HG03159 (cell line): ENCODE results near the gene SLC8A2.

ENCODE experiments used
- ATAC-seq: cut with Tn5 transposase; IDR thresholded peaks from one replicate; pipeline ENCODE4 v1.9.1; 2021; ENCODE audit warnings: mild to moderate bottlenecking, moderate library complexity; ENCODE audit not compliant: unreplicated experiment

SLC8A2 gene

DNA sequence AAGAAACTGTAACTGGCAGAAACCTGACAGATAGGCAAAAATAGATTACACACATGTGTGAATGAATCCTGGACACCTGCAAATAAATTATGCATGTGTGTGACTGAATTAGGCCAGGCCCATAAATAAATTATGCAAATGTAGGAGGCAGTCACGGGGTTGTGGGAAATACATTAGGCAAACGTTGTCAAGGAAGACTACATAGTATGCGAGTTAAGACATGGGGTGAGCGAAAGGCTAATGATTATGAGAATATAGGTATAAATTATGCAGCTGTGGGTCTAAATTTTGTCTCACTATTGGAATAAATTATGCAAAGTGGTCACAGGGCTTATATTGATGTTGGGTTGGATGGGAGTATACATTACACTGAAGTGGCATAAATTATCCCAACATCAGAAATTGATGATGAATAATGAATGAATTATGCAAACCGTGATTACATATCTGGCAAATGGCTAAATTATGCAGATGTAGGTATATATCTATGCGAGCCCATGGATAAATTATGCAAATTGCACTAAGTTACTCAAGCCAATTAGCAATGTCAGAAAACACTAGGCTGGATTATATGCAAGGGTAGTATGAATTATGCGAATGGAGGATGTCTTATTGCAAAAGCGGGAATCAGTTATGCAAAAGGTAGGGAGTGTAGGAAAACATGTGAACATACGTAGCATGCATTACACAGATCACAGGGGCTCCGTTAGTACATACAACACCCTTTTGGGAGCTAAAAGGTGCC lies 6.8 kb downstream of the SLC8A2 start:
- ATAC-seq: no peak

DNA sequence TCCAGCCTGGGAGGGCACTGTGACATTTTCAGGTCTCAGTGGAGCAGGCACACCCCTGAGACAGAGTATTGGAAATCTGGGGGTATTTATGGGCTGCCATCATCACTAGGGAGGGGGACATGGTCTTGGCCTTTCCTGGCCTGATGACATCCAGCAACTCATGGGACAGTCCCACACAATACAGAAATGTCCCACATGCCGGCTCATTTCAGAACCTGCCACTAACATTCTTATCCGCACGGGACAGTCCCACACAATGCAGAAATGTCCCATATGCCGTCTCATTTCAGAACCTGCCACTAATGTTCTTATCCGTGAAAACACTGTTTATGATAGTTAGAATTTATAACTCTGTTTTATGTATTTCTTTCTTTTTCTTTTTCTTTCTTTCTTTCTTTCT lies 9.8 kb downstream of the SLC8A2 start:
- ATAC-seq: no peak

DNA sequence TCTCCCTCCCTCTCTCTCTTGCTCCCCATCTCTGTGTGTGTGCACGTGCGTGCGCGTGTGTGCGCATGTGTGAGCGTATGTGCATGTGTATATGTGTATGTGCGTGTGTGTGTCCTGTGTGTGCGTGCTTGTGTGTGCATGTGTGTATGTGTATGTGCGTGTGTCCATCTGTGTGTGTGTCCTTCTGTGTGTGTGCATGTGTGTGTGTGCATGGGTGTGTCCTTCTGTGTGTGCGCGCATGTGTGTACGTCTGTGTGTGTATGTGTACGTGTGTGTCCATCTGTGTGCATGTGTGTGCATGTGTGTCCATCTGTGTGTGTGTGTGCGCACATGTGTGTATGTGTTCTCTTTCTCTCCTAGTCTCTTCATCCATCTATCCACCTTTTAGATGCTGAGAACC lies 12.2 kb downstream of the SLC8A2 start:
- no peak for ATAC-seq

DNA sequence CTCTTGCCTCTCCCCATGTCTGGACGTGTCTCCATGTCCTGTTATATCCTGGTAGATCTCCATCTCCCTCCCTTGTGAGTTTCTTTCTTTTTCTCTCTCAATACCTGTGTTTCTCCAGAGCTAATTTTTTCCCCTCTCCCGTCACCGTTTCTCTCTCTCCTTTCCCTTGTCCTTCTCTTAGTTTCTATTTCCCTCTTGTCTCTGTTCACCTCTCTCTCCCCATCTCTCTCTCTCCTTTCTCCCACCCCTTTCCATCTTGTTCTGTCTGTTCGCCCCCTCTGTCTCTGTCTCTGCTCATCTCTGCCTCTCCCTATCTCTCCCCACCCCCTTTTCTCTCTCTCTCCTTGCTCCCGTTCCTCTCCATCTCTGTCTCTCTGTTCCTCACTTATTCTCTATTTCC lies 13.0 kb downstream of the SLC8A2 start:
- ATAC-seq: no peak

DNA sequence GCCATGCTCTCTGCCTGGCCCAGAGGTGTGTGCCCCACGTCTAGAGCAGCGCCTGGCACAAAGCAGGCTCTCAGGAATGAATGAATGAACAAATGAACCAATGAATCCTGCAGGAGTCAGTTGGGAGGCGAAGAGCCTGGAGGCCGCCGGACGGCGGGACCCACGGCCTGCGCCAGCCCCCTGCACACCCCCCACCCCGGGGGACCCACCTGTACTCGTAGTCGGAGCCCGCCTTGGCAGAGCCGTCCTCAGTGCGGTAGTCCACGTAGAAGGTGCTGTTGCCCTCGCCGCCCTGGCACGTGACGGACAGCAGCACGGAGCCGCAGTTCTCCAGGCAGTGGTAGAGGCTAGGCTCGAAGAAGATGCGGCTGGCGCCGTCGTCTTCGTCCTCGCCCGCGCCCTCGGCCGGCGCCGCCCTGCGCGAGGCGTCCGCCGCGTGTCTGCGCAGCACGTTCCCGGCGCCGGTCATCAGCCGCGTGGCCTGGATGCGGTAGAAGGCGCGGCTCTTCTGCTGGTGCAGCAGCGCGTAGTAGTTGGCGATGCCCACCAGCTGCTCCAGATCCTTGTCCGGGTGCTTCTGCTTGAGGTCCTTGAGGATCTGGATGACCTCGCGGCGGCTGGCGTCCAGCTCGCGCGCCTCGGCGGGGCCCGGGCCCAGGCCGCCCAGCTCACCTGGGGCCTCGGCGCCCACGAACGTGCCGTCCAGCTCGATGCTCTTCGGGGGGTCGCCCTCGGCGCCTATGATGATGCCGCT lies 14.8 kb downstream of the SLC8A2 start:
- no peak for ATAC-seq

DNA sequence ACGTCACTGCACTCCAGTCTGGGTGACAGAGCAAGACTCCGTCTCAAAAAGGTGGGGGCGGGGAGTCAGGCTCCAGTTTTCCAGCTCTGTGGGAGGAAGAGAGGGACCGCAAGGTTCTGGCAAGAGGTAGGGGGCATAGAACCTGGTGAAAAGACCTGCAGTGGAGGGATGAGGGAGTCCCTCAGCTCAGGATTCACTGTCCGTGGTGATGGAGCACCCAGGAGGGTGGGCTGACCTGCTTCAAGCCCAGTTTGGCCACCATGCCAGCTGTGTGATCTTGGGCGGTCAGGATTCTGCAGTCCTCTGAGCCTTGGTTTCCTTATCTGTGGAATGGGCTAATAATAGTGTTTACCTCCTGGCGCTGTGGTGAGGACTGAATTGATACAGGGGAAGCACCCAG lies 21.2 kb downstream of the SLC8A2 start:
- ATAC-seq: no peak

DNA sequence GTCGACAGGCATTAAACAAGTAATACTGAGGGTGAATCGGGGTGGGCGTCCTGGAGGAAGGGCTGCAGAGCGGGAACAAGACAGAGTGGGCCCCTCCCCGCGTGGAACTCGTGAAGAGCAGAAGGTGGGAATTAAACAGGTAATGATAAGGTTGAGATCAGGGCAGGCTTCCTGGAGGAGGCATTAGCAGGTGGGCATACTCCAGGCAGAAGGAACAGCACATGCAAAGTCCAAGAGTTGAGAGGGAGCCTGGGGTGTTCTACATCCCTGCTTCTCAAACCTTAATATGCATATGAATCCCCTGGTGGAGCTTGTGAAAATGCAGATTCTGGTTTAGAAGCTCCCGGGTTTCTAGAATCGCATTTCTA lies 23.3 kb downstream of the SLC8A2 start:
- no peak for ATAC-seq

DNA sequence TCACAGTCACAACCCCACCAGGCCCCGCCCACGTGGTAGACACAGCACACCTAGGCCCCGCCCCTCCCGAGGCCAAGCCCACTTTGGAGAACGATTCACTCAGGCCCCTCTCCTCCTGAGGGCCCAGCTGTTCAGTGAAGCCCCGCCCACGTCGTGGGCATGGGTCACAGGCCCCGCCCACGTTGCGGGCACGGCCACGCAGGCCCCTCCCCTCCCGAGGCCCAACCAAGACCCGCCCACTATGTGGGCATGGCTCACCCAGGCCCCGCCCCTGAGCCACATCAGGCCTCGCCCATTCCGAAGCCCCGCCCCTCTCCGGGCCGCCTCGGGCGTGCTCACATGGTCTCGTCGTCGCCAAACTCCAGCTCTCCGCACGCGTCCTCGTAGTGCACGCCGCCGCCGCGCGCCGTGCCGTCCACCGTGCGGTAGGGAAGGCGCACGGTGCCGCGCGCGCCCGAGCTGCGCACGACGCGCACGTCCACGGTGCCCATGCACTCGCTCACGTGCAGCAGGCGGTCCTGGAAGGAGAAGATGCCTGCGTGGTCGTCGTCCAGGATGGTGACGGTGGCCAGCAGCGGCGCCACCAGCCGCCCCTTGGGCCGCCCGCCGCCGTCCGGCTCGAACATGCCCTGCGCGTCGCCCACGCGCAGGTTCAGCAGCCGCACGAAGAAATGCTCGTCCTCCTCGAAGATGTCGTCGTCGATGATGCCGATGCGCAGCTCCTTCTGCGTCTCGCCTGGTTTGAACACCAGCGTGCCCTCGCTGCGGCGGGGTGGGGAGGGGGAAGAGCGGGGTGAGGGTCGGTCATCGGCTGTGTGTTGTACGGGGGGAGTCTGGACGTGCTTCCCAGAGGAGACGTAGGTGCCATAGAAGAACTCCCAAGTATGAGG lies 24.0 kb downstream of the SLC8A2 start:
- ATAC-seq: no peak

DNA sequence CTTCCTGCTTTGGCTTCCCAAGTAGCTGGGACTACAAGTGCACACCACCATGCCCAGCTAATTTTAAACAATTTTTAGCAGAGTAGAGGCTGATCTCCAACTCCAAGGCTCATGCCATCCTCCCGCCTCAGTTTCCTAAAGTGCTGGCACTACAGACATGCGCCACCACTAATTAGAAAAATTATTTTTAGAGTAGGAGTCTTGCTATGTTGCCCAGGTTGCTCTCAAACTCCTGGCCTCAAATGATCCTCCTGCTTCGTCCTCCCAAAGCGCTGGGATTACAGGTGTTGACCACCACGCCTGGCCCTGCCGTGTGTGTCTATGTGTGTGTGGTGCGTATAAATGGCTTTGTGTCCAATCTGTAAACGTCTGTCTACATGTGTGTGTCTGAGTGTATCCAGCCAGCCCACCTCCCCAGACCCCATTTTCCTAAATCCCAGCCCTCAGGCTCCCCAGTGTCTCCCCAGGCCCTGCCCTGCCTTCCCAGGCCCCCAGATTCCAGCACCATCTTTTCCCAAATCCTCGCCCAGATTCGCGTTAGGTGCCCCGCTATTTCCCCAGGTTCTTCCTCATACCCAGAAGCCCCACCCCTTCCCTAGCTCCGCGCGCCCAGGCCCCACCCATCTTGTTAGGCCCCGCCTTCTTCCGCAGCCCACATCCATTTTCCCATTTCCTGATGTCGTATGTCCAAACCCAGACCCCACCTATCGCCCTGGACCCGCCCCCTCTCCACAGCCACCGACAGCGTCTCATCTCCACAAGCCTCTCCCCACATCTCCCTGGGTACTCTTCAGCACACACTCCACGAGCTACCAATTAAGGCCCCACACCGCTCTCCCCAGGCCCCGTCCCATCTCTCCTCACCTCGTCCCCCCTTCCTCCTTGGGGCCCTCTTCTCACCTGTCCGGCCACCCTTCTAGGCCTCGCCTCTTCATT lies 24.9 kb downstream of the SLC8A2 start:
- no peak for ATAC-seq

DNA sequence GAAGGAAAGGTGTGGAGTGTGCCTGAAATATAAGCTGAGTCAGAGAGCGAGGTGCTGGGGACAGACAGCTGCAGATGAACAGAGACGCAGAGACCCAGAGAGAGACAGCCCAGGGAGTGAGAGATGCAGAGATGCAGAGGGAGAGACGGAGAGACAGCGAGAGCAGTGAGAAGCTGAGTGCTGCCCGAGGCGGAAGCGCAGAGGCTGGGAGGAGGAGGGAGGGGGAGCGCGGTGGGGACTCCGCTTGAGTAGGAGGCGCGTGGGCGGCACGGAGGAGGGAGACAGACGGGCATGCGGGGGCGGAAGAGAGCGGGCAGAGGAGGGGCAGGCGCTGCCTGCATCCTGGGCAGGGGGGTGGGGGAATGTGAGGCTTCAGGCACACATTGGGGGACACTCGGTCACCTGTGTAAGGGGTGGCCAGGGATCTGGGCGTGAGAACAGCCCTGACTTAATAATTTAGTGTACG lies 25.7 kb downstream of the SLC8A2 start:
- no peak for ATAC-seq

DNA sequence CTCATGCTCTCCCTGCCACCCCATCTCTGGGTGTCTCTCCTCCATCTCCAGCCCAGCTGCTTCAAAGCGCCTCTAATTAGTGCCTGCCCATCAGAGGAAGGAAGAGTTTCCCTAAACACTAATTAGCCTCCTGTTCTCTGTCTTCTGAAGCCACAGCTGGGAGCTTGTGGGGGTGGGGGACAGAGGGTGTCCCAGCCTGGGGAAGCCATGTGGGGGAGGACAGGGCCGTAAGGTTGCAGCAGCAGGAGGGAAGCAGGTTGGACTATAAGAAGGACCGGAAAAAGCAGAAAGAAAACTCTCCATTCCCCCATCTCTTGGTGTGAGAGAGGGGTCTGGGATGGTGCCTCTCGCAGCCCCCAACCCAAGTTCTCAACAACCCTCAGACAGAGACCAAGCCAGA lies 26.2 kb downstream of the SLC8A2 start:
- no peak for ATAC-seq

DNA sequence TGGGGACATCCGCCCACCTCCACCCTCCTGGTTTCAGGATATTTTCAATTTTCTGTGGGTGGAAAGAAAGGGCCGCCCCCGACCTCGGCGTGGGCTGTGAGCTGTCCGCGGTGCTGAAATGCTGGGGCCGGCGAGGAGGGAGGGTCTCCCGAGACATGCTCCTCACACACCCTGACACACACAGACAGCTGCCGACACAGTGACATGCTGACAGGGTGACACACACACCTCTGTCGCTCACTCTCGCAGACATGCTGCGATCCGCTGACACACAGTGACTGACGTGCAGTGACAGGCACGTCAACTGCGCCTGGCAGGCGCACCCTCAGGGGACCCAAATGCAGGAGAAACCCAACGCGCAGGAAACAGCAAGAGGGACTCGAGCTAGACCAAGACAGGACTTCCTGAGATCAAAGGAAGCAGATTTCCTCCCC lies 27.3 kb downstream of the SLC8A2 start:
- ATAC-seq: no peak

DNA sequence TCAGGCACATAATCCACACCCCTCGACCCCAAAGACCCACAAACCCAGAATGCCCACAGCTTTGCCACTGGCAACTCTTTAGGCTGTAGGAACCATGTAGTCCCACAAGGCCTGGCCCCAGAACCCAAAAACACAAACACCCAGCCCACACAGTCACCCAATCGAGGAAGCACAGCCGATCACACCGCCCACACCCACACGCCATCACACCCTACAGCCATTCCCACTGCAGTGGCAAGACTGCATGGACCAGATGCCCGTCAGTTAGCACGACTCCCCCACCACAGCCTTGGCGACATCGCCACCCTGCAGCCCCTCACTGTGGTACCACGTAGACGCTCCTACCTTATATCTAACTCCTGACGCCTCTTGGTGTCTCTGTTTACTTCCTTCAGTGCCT lies 28.4 kb downstream of the SLC8A2 start:
- ATAC-seq: no peak

DNA sequence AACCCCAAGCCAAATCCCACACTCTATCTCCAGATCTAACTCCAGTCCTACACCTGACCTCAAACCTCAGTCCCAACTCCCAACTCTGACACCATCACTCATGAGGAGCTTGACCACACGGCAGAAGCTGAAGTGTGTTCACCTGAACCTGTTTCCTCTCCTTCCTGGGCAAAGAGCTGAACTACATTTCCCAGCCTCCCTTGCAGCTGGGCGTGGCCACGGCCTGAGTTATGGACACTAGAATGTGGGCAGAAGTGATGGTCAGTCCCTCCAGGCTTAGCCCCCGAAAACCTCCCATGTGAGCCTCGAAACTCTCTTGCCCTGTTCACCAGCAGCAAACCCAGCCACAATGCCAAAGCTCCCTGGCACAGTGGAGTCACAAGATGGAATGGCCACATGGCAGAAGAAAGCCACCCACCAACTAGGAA lies 32.9 kb downstream of the SLC8A2 start:
- no peak for ATAC-seq

DNA sequence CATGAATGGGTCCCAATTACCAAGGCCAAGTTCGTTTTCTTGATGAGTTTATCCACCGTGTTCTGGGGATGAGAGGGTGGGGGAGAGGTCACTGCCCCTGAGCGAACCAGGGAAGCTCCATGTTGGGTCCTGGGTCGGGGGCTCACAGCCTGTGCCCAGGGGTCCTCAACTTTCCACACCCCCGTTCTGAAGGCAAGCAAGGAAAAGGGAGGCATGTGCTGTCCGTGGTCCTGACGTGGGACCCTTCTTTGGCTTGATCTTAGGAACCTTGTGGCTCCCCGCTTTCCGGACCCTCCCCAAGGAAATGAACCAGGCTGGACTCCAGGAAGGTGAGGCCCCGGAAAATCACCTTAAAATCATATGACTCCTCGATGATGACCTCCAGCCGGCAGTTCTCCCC lies 34.2 kb downstream of the SLC8A2 start:
- ATAC-seq: no peak

DNA sequence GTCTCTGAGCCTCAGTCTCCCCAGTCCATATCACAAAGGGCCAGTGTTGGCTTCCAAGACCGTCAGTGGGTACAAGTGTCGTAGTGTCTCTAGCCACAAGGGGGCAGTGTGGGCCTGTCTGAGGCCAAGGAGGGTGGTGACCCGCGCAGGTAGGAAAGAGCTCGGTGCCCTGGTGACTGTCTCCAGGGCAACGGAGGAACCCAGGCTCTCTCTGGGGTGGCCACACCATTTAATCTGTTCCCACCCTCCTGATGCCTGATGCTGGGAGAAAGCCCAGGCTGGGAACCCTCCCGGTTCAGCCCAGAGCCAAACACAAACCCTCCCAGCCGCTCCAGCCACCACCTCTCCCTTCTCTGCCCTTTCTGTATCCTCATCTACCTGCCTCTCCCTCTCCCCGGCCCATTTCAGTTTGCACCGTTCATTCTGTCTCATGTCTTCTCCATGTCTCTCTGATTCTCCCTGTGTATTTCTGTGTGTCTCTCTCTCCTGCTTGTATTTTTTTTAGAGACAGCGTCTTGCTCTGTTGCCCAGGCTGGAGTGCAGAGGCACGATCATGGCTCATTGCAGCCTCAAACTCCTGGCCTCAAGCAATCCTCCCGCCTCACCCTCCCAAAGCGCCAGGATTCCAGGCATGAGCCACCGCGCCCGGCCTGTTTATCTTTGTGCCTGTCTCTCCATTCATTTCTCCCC lies 34.8 kb downstream of the SLC8A2 start:
- no peak for ATAC-seq

DNA sequence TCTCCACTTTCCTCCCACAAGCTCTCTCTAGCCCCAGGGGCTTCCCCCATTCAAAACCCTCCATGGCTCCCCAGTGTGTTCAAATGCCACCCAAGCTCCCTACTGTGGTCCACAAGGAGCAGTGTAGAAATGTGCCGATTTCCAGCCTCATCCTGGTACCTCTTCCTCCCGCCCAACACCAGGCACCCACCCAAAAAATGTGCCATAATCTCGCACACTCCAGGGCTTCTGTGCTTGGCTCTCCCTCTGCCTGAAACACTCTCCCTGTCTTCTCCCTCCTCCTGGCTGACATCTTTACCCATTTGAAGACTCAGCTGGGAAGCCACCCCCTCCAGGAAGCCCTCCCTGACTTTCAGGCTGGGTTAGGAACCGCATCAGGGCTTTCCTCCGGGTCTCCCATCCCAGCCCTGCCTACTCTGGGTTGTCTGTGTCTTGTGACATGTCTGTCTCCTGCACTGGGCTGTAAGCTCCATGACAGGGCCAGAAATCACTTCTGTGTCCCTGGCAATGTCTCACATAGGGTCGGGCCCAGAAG lies 35.7 kb downstream of the SLC8A2 start:
- ATAC-seq: no peak

DNA sequence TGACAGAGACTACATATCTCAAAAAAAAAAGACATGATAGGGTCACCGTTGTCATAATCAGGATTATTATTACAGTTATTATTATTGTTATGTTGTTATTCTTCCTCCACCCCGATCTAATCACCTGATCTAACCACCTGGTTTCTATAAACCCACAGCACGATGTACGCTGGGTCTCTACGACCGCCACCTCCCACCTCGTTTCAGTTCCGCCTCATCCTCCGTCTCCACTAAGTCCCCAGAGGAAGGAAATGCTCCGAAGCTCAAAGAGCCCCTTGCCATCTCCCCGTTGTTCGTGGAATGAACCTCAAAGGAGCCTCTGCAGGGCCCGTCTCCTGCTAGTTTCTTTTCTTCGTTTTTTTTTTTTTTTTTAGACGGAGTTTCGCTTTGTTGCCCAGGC lies 36.5 kb downstream of the SLC8A2 start:
- no peak for ATAC-seq

DNA sequence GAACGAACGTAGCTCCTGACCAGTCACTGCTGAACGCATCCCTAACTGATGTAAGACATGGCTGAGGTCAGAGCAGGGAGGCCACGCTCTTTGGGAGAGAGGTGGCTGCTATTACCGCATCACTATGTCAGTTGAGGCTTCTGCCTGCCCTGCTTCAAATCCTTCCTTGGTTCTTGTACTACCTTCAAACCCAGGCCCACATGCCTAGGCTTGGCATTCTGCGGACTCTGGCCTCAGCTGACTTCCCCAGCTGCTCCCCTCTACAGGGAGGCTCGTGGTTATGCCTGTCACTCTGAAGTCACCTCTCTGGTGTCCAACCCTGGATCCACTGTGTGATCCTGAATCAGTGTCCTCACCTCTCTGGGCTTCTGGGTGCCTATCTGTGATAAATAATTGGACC lies 37.6 kb downstream of the SLC8A2 start:
- no peak for ATAC-seq

DNA sequence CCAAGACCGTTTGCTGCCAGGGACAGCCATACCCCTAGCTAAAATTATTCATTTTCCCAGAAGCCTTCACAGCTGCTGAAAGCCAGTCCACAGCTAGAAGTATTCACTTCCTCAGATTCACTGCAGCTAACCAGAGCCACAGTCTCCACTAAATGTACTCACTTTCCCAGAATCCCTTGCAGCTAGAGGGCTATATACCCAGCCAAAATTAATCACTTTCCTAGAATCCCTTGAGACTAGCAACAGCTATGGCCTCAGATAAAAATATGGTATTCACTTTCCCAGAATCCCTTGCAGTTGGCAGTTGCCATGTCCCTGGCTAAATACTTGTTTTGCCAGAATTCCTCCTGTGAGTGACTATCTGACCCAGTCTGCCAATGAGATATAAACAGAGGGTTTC lies 38.6 kb downstream of the SLC8A2 start:
- ATAC-seq: no peak
